ENCODE data around the gene DTX1.

GRCh38 chr12:113014565-113014964 lies 42.0 kb upstream of the DTX1 start:
- no peak for TF ChIP-seq ZNF841 (CRISPR knock-in tag; IDR thresholded peaks at IDR 0.05; ENCODE audit: borderline replicate concordance)
- no peak for TF ChIP-seq ZNF362 (CRISPR knock-in tag; IDR thresholded peaks at IDR 0.05; ENCODE audit: borderline replicate concordance)
- TF ChIP-seq CTCF (CRISPR knock-in tag; IDR thresholded peaks at IDR 0.05) = no peak
- no peak for TF ChIP-seq BCL6 (CRISPR knock-in tag; IDR thresholded peaks at IDR 0.05)
- no peak for TF ChIP-seq ZNF263 (CRISPR knock-in tag; IDR thresholded peaks at IDR 0.05)
- no peak for TF ChIP-seq ZNF558 (CRISPR knock-in tag; IDR thresholded peaks at IDR 0.05; ENCODE audit: borderline replicate concordance)
- no peak for TF ChIP-seq RAD21 (CRISPR knock-in tag; IDR thresholded peaks at IDR 0.05)
- no peak for TF ChIP-seq POLR2A (IDR thresholded peaks at IDR 0.05; ENCODE audit: insufficient read depth in 1 of 2, low read depth in 2 of 2, low read length in 2 of 2)
- TF ChIP-seq CEBPZ (IDR thresholded peaks at IDR 0.05; ENCODE audit: low read length) = no peak
- TF ChIP-seq MXI1 (IDR thresholded peaks at IDR 0.05; ENCODE audit: borderline replicate concordance, low read depth, low read length) = no peak

Data from HepG2 (cell line).